GM19467 (cell line): Measurements from ENCODE around the gene NPTXR.

ENCODE experiments used
- ATAC-seq: cut with Tn5 transposase; IDR thresholded peaks from one replicate; pipeline ENCODE4 v1.9.1; 2021; ENCODE audit warnings: mild to moderate bottlenecking, moderate library complexity; ENCODE audit not compliant: unreplicated experiment

NPTXR gene

GRCh38 chr22:38843657-38844314, at the start of gene NPTXR:
Gene NPTXR, minus strand, starts transcription at chr22:38844028.
- ATAC-seq = no peak

- ATAC-seq = no peak
These were observed 47.4 kb upstream of the NPTXR start for GRCh38 chr22:38891256-38891655.

- ATAC-seq = no peak
These were observed 46.5 kb upstream of the NPTXR start for GRCh38 chr22:38890377-38890776.

- no peak for ATAC-seq
These were observed 42.5 kb upstream of the NPTXR start for GRCh38 chr22:38886333-38886732.

GRCh38 chr22:38882972-38883622, 39.3 kb upstream of the NPTXR start:
- no peak for ATAC-seq

- ATAC-seq = no peak
These were observed 38.4 kb upstream of the NPTXR start for GRCh38 chr22:38881997-38882879.

GRCh38 chr22:38881464-38881871, 37.6 kb upstream of the NPTXR start:
- no peak for ATAC-seq

GRCh38 chr22:38879961-38880360, 36.1 kb upstream of the NPTXR start:
- no peak for ATAC-seq

- ATAC-seq = no peak
These were observed 35.4 kb upstream of the NPTXR start for GRCh38 chr22:38879108-38879729.

GRCh38 chr22:38878001-38878400, 34.2 kb upstream of the NPTXR start:
- ATAC-seq = no peak

- no peak for ATAC-seq
These were observed 30.8 kb upstream of the NPTXR start for GRCh38 chr22:38874529-38875222.

GRCh38 chr22:38873469-38874411, 29.9 kb upstream of the NPTXR start:
- no peak for ATAC-seq

GRCh38 chr22:38872831-38873248, 29.0 kb upstream of the NPTXR start:
- ATAC-seq = no peak

GRCh38 chr22:38872172-38872830, 28.5 kb upstream of the NPTXR start, which contains the start of gene CBX6:
Gene CBX6, minus strand, starts transcription at chr22:38872216. Its CDS starts 26 bp downstream, at chr22:38872190.
- ATAC-seq = peak; percentile 58

GRCh38 chr22:38871360-38872171, 27.7 kb upstream of the NPTXR start:
- ATAC-seq = no peak

- no peak for ATAC-seq
These were observed 27.0 kb upstream of the NPTXR start for GRCh38 chr22:38870791-38871359.

- ATAC-seq = no peak
These were observed 26.5 kb upstream of the NPTXR start for GRCh38 chr22:38870312-38870741.

GRCh38 chr22:38869663-38870062, 25.8 kb upstream of the NPTXR start:
- no peak for ATAC-seq
